Karpas-422 (cell line): ENCODE data around the gene CHCHD6. TPM values are rescaled to one million over a fixed set of nuclear protein-coding genes. Genes with fewer than 3 reads are reported as not detected.

Source experiments
- DNase-seq: peaks from one replicate; pipeline ENCODE4 v3.0.0-alpha.2; 2015
- H2AFZ ChIP-seq: fragments of 200-600 bp; sonication (generic); 2 replicates; pipeline ENCODE4 v1.6.1; 2014; ENCODE audit warnings: antibody characterized with exemption, low read length, mixed read lengths
- H3K27ac ChIP-seq: fragments of 200-600 bp; sonication (generic); 2 replicates; pipeline ENCODE4 v1.5.1; 2014; ENCODE audit warnings: mild to moderate bottlenecking, low read length, moderate library complexity
- H3K27me3 ChIP-seq: fragments of 200-600 bp; sonication (generic); 2 replicates; pipeline ENCODE4 v1.6.1; 2014; ENCODE audit warnings: low read length, mixed read lengths
- H3K36me3 ChIP-seq: fragments of 200-600 bp; sonication (generic); 2 replicates; pipeline ENCODE4 v1.6.1; 2014; ENCODE audit warnings: low read length, mixed read lengths; ENCODE audit not compliant: insufficient read depth
- H3K4me1 ChIP-seq: fragments of 200-600 bp; sonication (generic); 2 replicates; pipeline ENCODE4 v1.6.1; 2014; ENCODE audit warnings: mild to moderate bottlenecking, low read length, mixed read lengths
- H3K4me2 ChIP-seq: fragments of 200-600 bp; sonication (generic); 2 replicates; pipeline ENCODE4 v1.6.1; 2014; ENCODE audit warnings: low read length, low read depth, mild to moderate bottlenecking; ENCODE audit not compliant: poor library complexity, severe bottlenecking
- H3K4me3 ChIP-seq: fragments of 200-600 bp; sonication (generic); 2 replicates; pipeline ENCODE4 v1.5.1; 2014; ENCODE audit warnings: mild to moderate bottlenecking, antibody characterized with exemption, low read length, mixed read lengths
- H3K79me2 ChIP-seq: fragments of 200-600 bp; sonication (generic); 2 replicates; pipeline ENCODE4 v1.6.1; 2014; ENCODE audit warnings: mild to moderate bottlenecking, low read length, mixed read lengths
- H3K9ac ChIP-seq: fragments of 200-600 bp; sonication (generic); 2 replicates; pipeline ENCODE4 v1.6.0; 2014; ENCODE audit warnings: low read length
- H3K9me2 ChIP-seq: fragments of 200-600 bp; sonication (generic), shearing (Covaris generic); replicated peaks from 2 replicates; pipeline ENCODE4 v1.6.0; 2014; ENCODE audit warnings: mild to moderate bottlenecking, low read length, moderate library complexity; ENCODE audit not compliant: insufficient read depth
- H3K9me3 ChIP-seq: fragments of 300-700, 200-600 bp; sonication (generic); 2 replicates; pipeline ENCODE4 v1.6.1; 2014; ENCODE audit warnings: low read length, mixed read lengths
- H4K20me1 ChIP-seq: fragments of 200-600 bp; sonication (generic); 2 replicates; pipeline ENCODE4 v1.6.1; 2014; ENCODE audit warnings: mild to moderate bottlenecking, antibody characterized with exemption, low read length, low read depth; ENCODE audit not compliant: insufficient read depth
- total RNA-seq: library from RNA; depleted of rRNA; stranded (reverse); fragments of >200 nt; shearing (Covaris generic); gene quantifications from 2 replicates; pipeline ENCODE4 v1.2.3, GENCODE V29; 2014; ENCODE audit warnings: low replicate concordance

The CHCHD6 gene
- total RNA-seq, 1 experiment from 2014 or later: 12.8 TPM

- H3K4me3 ChIP-seq: peak overlapping the region; percentile 30; the same call in 1 of the 2 replicates
- H3K79me2 ChIP-seq: no peaks in the 10 kb centered on the region
- no peaks in the 10 kb centered on the region for H3K9me2 ChIP-seq
- DNase-seq: peak; percentile 83
- peak overlapping the region; percentile 40; the same call in 1 of the 2 replicates for H3K27ac ChIP-seq
- H3K4me1 ChIP-seq: peaks cover 42% of the 10 kb centered on the region
- peak overlapping the region; percentile 20; the same call in 1 of the 2 replicates for H3K9ac ChIP-seq
- peaks cover 10% of the 10 kb centered on the region; the same call in 1 of the 2 replicates for H4K20me1 ChIP-seq
- no peaks in the 10 kb centered on the region for H3K36me3 ChIP-seq
- no peaks in the 10 kb centered on the region for H3K9me3 ChIP-seq
- H3K27me3 ChIP-seq: no peaks in the 10 kb centered on the region
- peak overlapping the region; percentile 54 for H3K4me2 ChIP-seq
- no peak overlapping the region for H2AFZ ChIP-seq
Observed at GRCh38 chr3:126994661-126995245, 290.7 kb downstream of the CHCHD6 start.

- H4K20me1 ChIP-seq: peaks cover 10% of the 10 kb centered on the region; the same call in 1 of the 2 replicates
- peaks cover 42% of the 10 kb centered on the region for H3K4me1 ChIP-seq
- peak overlapping the region; percentile 16; the same call in 1 of the 2 replicates for H3K9ac ChIP-seq
- H3K4me3 ChIP-seq: peak overlapping the region; percentile 30; the same call in 1 of the 2 replicates
- H3K79me2 ChIP-seq: no peaks in the 10 kb centered on the region
- no peaks in the 10 kb centered on the region for H3K27me3 ChIP-seq
- peak overlapping the region; percentile 54 for H3K4me2 ChIP-seq
- H3K9me2 ChIP-seq: no peaks in the 10 kb centered on the region
- no peaks in the 10 kb centered on the region for H3K9me3 ChIP-seq
- H2AFZ ChIP-seq: no peak overlapping the region
- no peak for DNase-seq
- peak overlapping the region; percentile 36; the same call in 1 of the 2 replicates for H3K27ac ChIP-seq
- no peaks in the 10 kb centered on the region for H3K36me3 ChIP-seq
Observed at GRCh38 chr3:126995254-126995780, 291.3 kb downstream of the CHCHD6 start.

- no peak for DNase-seq
- H3K4me2 ChIP-seq: no peak overlapping the region
- H3K4me3 ChIP-seq: no peak overlapping the region
- peaks cover 10% of the 10 kb centered on the region; the same call in 1 of the 2 replicates for H4K20me1 ChIP-seq
- no peaks in the 10 kb centered on the region for H3K9me3 ChIP-seq
- no peak overlapping the region for H2AFZ ChIP-seq
- no peaks in the 10 kb centered on the region for H3K36me3 ChIP-seq
- H3K79me2 ChIP-seq: no peaks in the 10 kb centered on the region
- H3K27me3 ChIP-seq: no peaks in the 10 kb centered on the region
- H3K9ac ChIP-seq: peak overlapping the region; percentile 16; the same call in 1 of the 2 replicates
- H3K9me2 ChIP-seq: no peaks in the 10 kb centered on the region
- peak overlapping the region; percentile 36; the same call in 1 of the 2 replicates for H3K27ac ChIP-seq
- peaks cover 42% of the 10 kb centered on the region for H3K4me1 ChIP-seq
Observed at GRCh38 chr3:126995926-126996512, 292.0 kb downstream of the CHCHD6 start.

GRCh38 chr3:126996905-126997304, 292.9 kb downstream of the CHCHD6 start:
- Histone ChIP-seq H3K9me2 (no peaks in the 10 kb centered on the region), H3K27ac (no peak overlapping the region)
- DNase-seq: no peak

GRCh38 chr3:126997455-126998038, 293.5 kb downstream of the CHCHD6 start:
- Histone ChIP-seq H4K20me1 (peaks cover 10% of the 10 kb centered on the region; the same call in 1 of the 2 replicates), H3K9me3 (no peaks in the 10 kb centered on the region)
- no peak for DNase-seq

More at GRCh38 chr3:126996905-126997304, 292.9 kb downstream of the CHCHD6 start:
- H3K9ac ChIP-seq: no peak overlapping the region
- no peaks in the 10 kb centered on the region for H3K27me3 ChIP-seq
- peaks cover 42% of the 10 kb centered on the region for H3K4me1 ChIP-seq
- peaks cover 10% of the 10 kb centered on the region; the same call in 1 of the 2 replicates for H4K20me1 ChIP-seq
- no peak overlapping the region for H3K4me3 ChIP-seq
- H3K9me3 ChIP-seq: no peaks in the 10 kb centered on the region
- H3K4me2 ChIP-seq: no peak overlapping the region
- no peaks in the 10 kb centered on the region for H3K36me3 ChIP-seq
- no peak overlapping the region for H2AFZ ChIP-seq
- no peaks in the 10 kb centered on the region for H3K79me2 ChIP-seq

GRCh38 chr3:126998320-126998719, 294.3 kb downstream of the CHCHD6 start:
- Histone ChIP-seq H3K4me3 (no peak overlapping the region), H3K4me1 (peaks cover 52% of the 10 kb centered on the region), H3K9me2 (no peaks in the 10 kb centered on the region), H3K36me3 (no peaks in the 10 kb centered on the region), H4K20me1 (peaks cover 10% of the 10 kb centered on the region; the same call in 1 of the 2 replicates), H3K9ac (no peak overlapping the region), H2AFZ (no peak overlapping the region), H3K79me2 (no peaks in the 10 kb centered on the region), H3K9me3 (no peaks in the 10 kb centered on the region), H3K27me3 (no peaks in the 10 kb centered on the region), H3K27ac (no peak overlapping the region), H3K4me2 (no peak overlapping the region)
- peak; percentile 62 for DNase-seq

More at GRCh38 chr3:126997455-126998038, 293.5 kb downstream of the CHCHD6 start:
- Histone ChIP-seq H3K27ac (no peak overlapping the region), H3K9ac (no peak overlapping the region), H2AFZ (no peak overlapping the region), H3K36me3 (no peaks in the 10 kb centered on the region), H3K4me3 (no peak overlapping the region), H3K27me3 (no peaks in the 10 kb centered on the region), H3K9me2 (no peaks in the 10 kb centered on the region), H3K4me1 (peaks cover 48% of the 10 kb centered on the region), H3K4me2 (no peak overlapping the region), H3K79me2 (no peaks in the 10 kb centered on the region)

- Histone ChIP-seq H3K9me2 (no peaks in the 10 kb centered on the region), H3K4me3 (no peak overlapping the region), H3K4me2 (no peak overlapping the region), H3K9me3 (no peaks in the 10 kb centered on the region), H2AFZ (no peak overlapping the region), H3K9ac (no peak overlapping the region), H4K20me1 (peaks cover 10% of the 10 kb centered on the region; the same call in 1 of the 2 replicates), H3K79me2 (no peaks in the 10 kb centered on the region), H3K36me3 (no peaks in the 10 kb centered on the region), H3K27me3 (no peaks in the 10 kb centered on the region), H3K4me1 (peaks cover 48% of the 10 kb centered on the region), H3K27ac (no peak overlapping the region)
- no peak for DNase-seq
Observed at GRCh38 chr3:126998728-126999127, 294.7 kb downstream of the CHCHD6 start.

GRCh38 chr3:126999383-126999782, 295.3 kb downstream of the CHCHD6 start:
- Histone ChIP-seq H3K9me3 (no peaks in the 10 kb centered on the region), H3K36me3 (no peaks in the 10 kb centered on the region), H3K9me2 (no peaks in the 10 kb centered on the region), H4K20me1 (peaks cover 6% of the 10 kb centered on the region; the same call in 1 of the 2 replicates), H3K4me2 (no peak overlapping the region), H3K79me2 (no peaks in the 10 kb centered on the region), H3K27me3 (no peaks in the 10 kb centered on the region), H3K9ac (no peak overlapping the region), H3K4me3 (no peak overlapping the region), H2AFZ (no peak overlapping the region), H3K27ac (no peak overlapping the region), H3K4me1 (peaks cover 41% of the 10 kb centered on the region)
- DNase-seq: no peak
